Bronchial epithelial cell (primary cell): ENCODE measurements around the gene NRARP. TPM values are rescaled to one million over a fixed set of nuclear protein-coding genes. Genes with fewer than 3 reads are reported as not detected.

Experiments
- DNase-seq: peaks from one replicate; pipeline ENCODE4 v3.0.0-alpha.2; 2010; ENCODE audit warnings: low read depth
- FAIRE-seq: peaks from 2 replicates; lab custom pipeline; 2011; peaks lifted over from hg19 to GRCh38; lab: Jason Lieb, UNC
- H3K27me3 ChIP-seq: 2 replicates; pipeline ENCODE4 v1.5.1; 2011; ENCODE audit warnings: low read length; ENCODE audit not compliant: control insufficient read depth, insufficient read depth
- H3K36me3 ChIP-seq: 2 replicates; pipeline ENCODE4 v1.5.1; 2011; ENCODE audit warnings: low read length; ENCODE audit not compliant: control insufficient read depth, insufficient read depth
- H3K4me3 ChIP-seq: 2 replicates; pipeline ENCODE4 v1.5.1; 2011; ENCODE audit warnings: mild to moderate bottlenecking, low read depth, low read length, control low read depth
- CTCF ChIP-seq: IDR thresholded peaks from 2 replicates; pipeline ENCODE4 v1.5.1; 2011; ENCODE audit warnings: mild to moderate bottlenecking, moderate library complexity, low read length, control low read depth, inconsistent platforms; ENCODE audit not compliant: insufficient read depth, severe bottlenecking
- total RNA-seq: library from RNA; depleted of rRNA; stranded (reverse); fragments of >200 nt; gene quantifications from 2 replicates; pipeline ENCODE4 v1.2.1, GENCODE V29; 2014

The NRARP gene
- total RNA-seq, 1 donor from 2014 or later: 3.4 TPM

- DNase-seq (no peak), FAIRE-seq (no peak)
- no peaks in the 10 kb centered on the region for H3K27me3 ChIP-seq
- peak overlapping the region; percentile 75 for H3K4me3 ChIP-seq
- no peaks in the 10 kb centered on the region for H3K36me3 ChIP-seq
- peak; percentile 4 for TF ChIP-seq CTCF
These were observed 757 bp downstream of the NRARP start for GRCh38 chr9:137301081-137301947.

- DNase-seq: no peak
- TF ChIP-seq CTCF: no peak
- no peaks in the 10 kb centered on the region for H3K36me3 ChIP-seq
- peak overlapping the region; percentile 75 for H3K4me3 ChIP-seq
- no peaks in the 10 kb centered on the region for H3K27me3 ChIP-seq
- FAIRE-seq: no peak
These were observed 1.4 kb downstream of the NRARP start for GRCh38 chr9:137300567-137301080.

GRCh38 chr9:137299938-137300337, 2.1 kb downstream of the NRARP start:
- Histone ChIP-seq H3K36me3 (no peaks in the 10 kb centered on the region), H3K27me3 (no peaks in the 10 kb centered on the region), H3K4me3 (peak overlapping the region; percentile 75)
- no peak for TF ChIP-seq CTCF
- FAIRE-seq (no peak), DNase-seq (no peak)

GRCh38 chr9:137299203-137299565, 2.9 kb downstream of the NRARP start:
- FAIRE-seq (no peak), DNase-seq (no peak)
- H3K4me3 ChIP-seq: no peak overlapping the region
- H3K36me3 ChIP-seq: no peaks in the 10 kb centered on the region
- no peaks in the 10 kb centered on the region for H3K27me3 ChIP-seq
- no peak for TF ChIP-seq CTCF

GRCh38 chr9:137298401-137299202, 3.5 kb downstream of the NRARP start:
- Histone ChIP-seq H3K27me3 (no peaks in the 10 kb centered on the region), H3K4me3 (no peak overlapping the region), H3K36me3 (no peaks in the 10 kb centered on the region)
- no peak for FAIRE-seq
- no peak for DNase-seq
- TF ChIP-seq CTCF: no peak
